GM12874 (cell line): ENCODE data around the gene NFIA.

Experiments
- CTCF ChIP-seq: IDR thresholded peaks from 2 replicates; pipeline ENCODE4 v1.5.1; 2011; ENCODE audit warnings: low read depth, mild to moderate bottlenecking, control low read depth, low read length, moderate library complexity; ENCODE audit not compliant: insufficient read depth

The NFIA gene

DNA sequence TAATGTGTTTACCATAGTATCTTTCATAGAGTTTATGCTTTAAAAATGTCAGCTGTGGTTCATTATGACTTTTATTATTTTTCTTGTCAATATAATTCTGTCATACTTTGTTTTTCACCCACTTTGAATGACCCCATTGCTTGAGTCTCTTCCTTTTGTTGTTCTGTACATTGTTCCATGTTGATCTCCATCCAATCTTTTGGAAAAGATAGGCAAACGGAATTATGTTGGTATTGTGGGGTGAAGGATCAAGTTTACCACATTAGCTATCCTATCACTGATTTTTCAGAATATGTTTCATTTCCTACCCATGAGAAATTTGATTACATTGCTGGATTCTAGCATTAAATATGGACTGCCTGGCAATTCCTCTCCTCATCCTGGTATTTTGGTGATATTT, 196.6 kb downstream of the NFIA start:
- no peak for TF ChIP-seq CTCF

- no peak for TF ChIP-seq CTCF
Measured at GRCh38 chr1:61279570-61279969, 197.2 kb downstream of the NFIA start.

- no peak for TF ChIP-seq CTCF
Measured at GRCh38 chr1:61280452-61280851, 198.1 kb downstream of the NFIA start.

GRCh38 chr1:61282387-61282786, 200.0 kb downstream of the NFIA start:
- no peak for TF ChIP-seq CTCF

GRCh38 chr1:61284248-61284854, 202.0 kb downstream of the NFIA start:
- TF ChIP-seq CTCF: no peak

DNA sequence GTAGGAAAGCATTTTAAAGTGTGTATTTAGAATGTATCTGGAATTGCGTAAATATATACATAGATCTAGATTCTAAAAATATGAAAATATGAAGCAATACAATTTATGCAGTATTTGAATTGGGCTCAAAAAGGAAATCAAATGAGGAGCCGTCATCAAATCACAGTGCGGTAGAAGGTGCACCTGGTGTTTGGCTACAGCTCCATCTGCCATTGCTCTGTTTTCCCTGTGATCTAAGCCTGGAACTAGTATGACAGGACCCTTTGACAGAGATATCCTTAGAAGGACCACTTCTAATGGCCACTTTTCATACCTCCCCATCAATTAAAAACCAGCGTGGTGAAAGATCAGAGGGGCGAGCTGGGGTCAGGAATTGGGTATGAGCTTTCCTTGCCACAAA, 202.6 kb downstream of the NFIA start:
- TF ChIP-seq CTCF: no peak

GRCh38 chr1:61285371-61285885, 203.1 kb downstream of the NFIA start:
- no peak for TF ChIP-seq CTCF
